Naive thymus-derived CD4-positive, alpha-beta T cell (primary cell): ENCODE data around the gene RCSD1. TPM values are rescaled to one million over a fixed set of nuclear protein-coding genes. Genes with fewer than 3 reads are reported as not detected.

ENCODE experiments used
- ATAC-seq: fragments of 150-1000 bp; cut with Tn5 transposase; 2 replicates; pipeline ENCODE4 v1.10.0; 2021; ENCODE audit warnings: mild to moderate bottlenecking, moderate library complexity
- CTCF ChIA-PET: fragments of 350-600 bp; sonication (Branson Sonifier 250); formaldehyde crosslinking; loops from one replicate; lab custom pipeline; 2021; ENCODE audit warnings: antibody characterized with exemption; lab: Charles Lee
- POLR2A ChIA-PET: fragments of 350-600 bp; sonication (Branson Sonifier 250); formaldehyde crosslinking; loops from one replicate; lab custom pipeline; 2021; ENCODE audit warnings: antibody characterized with exemption, inconsistent platforms; lab: Charles Lee
- DNase-seq, 9 donors: peaks; one replicate each; pipeline versions ENCODE4 v3.0.0 to v3.0.0-alpha.2; 2020 to 2022; ENCODE audit warnings: mixed read lengths in 1 of 9
- H3K27ac ChIP-seq: one replicate; pipeline ENCODE4 v1.7.0; 2013; ENCODE audit warnings: mild to moderate bottlenecking, low read depth, low read length, moderate library complexity
- H3K27me3 ChIP-seq, 2 donors: one replicate each; pipeline ENCODE4 v1.7.0; 2013; ENCODE audit warnings: low read length in 2 of 2, mild to moderate bottlenecking in 2 of 2, moderate library complexity in 2 of 2; ENCODE audit not compliant: control insufficient read depth in 2 of 2, insufficient read depth in 2 of 2
- H3K36me3 ChIP-seq, 3 experiments: 1 replicate in 2 of 3; 2 replicates in 1 of 3; pipeline ENCODE4 v1.7.0; 2013; ENCODE audit warnings: low read length in 3 of 3, mild to moderate bottlenecking in 3 of 3, moderate library complexity in 1 of 3; ENCODE audit not compliant: insufficient read depth in 3 of 3, control insufficient read depth in 2 of 3
- H3K4me1 ChIP-seq, 2 donors: one replicate each; pipeline ENCODE4 v1.7.0; 2013; ENCODE audit warnings: low read length in 2 of 2, mild to moderate bottlenecking in 2 of 2, moderate library complexity in 1 of 2; ENCODE audit not compliant: control insufficient read depth in 2 of 2, insufficient read depth in 2 of 2
- H3K4me3 ChIP-seq: 2 replicates; pipeline ENCODE4 v1.7.0; 2013; ENCODE audit warnings: mild to moderate bottlenecking, low read length
- H3K9me3 ChIP-seq, 3 experiments: 1 replicate in 2 of 3; 2 replicates in 1 of 3; pipeline ENCODE4 v1.7.0; 2013; ENCODE audit warnings: low read length in 3 of 3; ENCODE audit not compliant: control insufficient read depth in 2 of 3
- H3K27ac Mint-ChIP-seq, 9 donors: one replicate each; pipeline ENCODE4 v1.8.0; 2020 to 2022; ENCODE audit warnings: mixed read lengths in 9 of 9, mild to moderate bottlenecking in 8 of 9, moderate library complexity in 5 of 9, inconsistent platforms in 2 of 9
- H3K27me3 Mint-ChIP-seq, 5 donors: one replicate each; pipeline ENCODE4 v1.8.0; 2021 to 2022; ENCODE audit warnings: mixed read lengths in 5 of 5, mild to moderate bottlenecking in 1 of 5
- H3K36me3 Mint-ChIP-seq, 5 donors: one replicate each; pipeline ENCODE4 v1.8.0; 2020 to 2022; ENCODE audit warnings: mixed read lengths in 5 of 5, mild to moderate bottlenecking in 3 of 5, inconsistent platforms in 1 of 5
- H3K4me1 Mint-ChIP-seq, 7 donors: one replicate each; pipeline ENCODE4 v1.8.0; 2020 to 2022; ENCODE audit warnings: mixed read lengths in 7 of 7, mild to moderate bottlenecking in 3 of 7, inconsistent platforms in 1 of 7
- H3K4me3 Mint-ChIP-seq, 10 donors: one replicate each; pipeline ENCODE4 v1.8.0; 2020 to 2022; ENCODE audit warnings: mild to moderate bottlenecking in 10 of 10, mixed read lengths in 10 of 10, moderate library complexity in 6 of 10, inconsistent platforms in 2 of 10
- H3K9me3 Mint-ChIP-seq, 11 donors: one replicate each; pipeline ENCODE4 v1.8.0; 2020 to 2022; ENCODE audit warnings: mixed read lengths in 11 of 11, mild to moderate bottlenecking in 4 of 11, inconsistent platforms in 1 of 11, moderate library complexity in 1 of 11
- intact Hi-C, 2 donors: fragments of 100-400 bp; cut with micrococcal nuclease; formaldehyde crosslinking; loops; one replicate each; pipeline ENCODE4 v1.15.1; 2023
- polyA plus RNA-seq, 2 donors: library from polyadenylated mRNA; unstranded; fragments of 300-500 nt; fragmentation: Illumina TruSeq; gene quantifications; one replicate each; pipeline ENCODE4 v1.2.3, GENCODE V29; 2021
- total RNA-seq, 6 experiments: library from RNA in 5 of 6; stranded (reverse) in 5 of 6; gene quantifications; 1 replicate in 5 of 6; 2 replicates in 1 of 6; pipeline ENCODE4 v1.2.3 and lab custom pipeline; 2021 to 2026

Gene RCSD1
- total and polyA plus RNA-seq, 7 experiments from 2014 or later: 75.0 to 153 (median 135) TPM

DNA sequence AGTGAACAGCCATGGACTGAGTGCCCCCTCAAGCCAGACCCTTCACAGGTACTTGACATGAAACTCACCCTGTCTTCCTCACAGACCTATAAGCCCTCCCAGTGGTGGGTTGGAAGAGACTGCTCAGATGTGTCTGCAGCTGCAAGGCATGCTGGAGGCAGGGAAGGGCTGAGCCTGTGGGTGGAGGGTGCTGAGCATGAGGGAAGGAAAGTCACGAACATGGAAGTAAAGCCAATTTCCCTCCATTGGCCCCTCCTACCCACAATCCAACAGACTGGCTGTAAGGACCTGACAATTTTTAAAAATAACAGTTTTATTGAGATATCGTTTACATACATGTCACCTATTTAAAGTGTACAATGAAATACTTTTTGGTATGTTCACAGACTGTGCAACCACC is 44.1 kb downstream of the RCSD1 start:
- no peak for ATAC-seq
- intact Hi-C loops: no loop called here
- Mint-ChIP-seq H3K4me1 (peaks cover 50 to 84% (median 55%) of the 10 kb centered on the region in 7 donors), H3K36me3 (peaks cover 29 to 47% (median 32%) of the 10 kb centered on the region in 5 donors), H3K27me3 (no peaks in the 10 kb centered on the region), H3K4me3 (no peak overlapping the region), H3K27ac (peak overlapping the region in 7 of 9 donors; percentile 0 to 83 (median 75)), H3K9me3 (peaks cover 0 to 2% (median 0%) of the 10 kb centered on the region in 11 donors)
- H3K9me3 ChIP-seq: no peaks in the 10 kb centered on the region
- POLR2A ChIA-PET: interaction anchor here (0.6 to 0.7 kb wide), 2 partner anchors 33 to 535 kb away, joined by 3 read pairs; no protein-coding TSS in a partner anchor
- CTCF ChIA-PET: interaction anchor here (1.0 to 3.8 kb wide), 3 partner anchors 14 to 74 kb away, joined by 3 to 14 read pairs (median 10); no protein-coding TSS in a partner anchor
- H3K4me1 ChIP-seq: peaks cover 19 to 22% of the 10 kb centered on the region in 2 donors
- H3K4me3 ChIP-seq: no peak overlapping the region
- no peaks in the 10 kb centered on the region for H3K27me3 ChIP-seq
- no peak overlapping the region for H3K27ac ChIP-seq
- H3K36me3 ChIP-seq: peaks cover 0 to 55% (median 10%) of the 10 kb centered on the region in 3 experiments
- DNase-seq: no peak

DNA sequence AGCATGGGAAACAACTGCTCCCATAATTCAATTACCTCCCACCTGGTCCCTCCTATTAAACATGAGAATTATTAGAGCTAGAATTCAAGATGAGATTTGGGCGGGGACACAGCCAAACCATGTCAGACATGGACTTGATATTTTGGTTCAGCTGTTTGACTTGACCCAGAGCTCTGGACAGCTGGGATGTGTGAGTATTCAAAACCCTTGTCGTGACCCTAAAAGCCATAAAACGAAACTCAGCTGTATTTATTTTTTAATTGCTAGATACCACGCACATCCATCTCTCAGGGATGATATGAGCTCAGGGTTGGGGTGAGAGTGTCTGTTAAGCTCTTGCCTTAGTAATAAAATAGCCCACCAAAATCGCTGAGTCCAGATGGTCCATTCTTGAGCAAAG is 45.4 kb downstream of the RCSD1 start:
- Mint-ChIP-seq H3K36me3 (peaks cover 28 to 46% (median 32%) of the 10 kb centered on the region in 5 donors), H3K27me3 (no peaks in the 10 kb centered on the region), H3K4me3 (no peak overlapping the region), H3K27ac (peak overlapping the region in 5 of 9 donors; percentile 51 to 89 (median 78)), H3K4me1 (peaks cover 37 to 71% (median 43%) of the 10 kb centered on the region in 7 donors), H3K9me3 (peaks cover 0 to 2% (median 0%) of the 10 kb centered on the region in 11 donors)
- CTCF ChIA-PET: interaction anchor here (2.0 to 3.8 kb wide), 2 partner anchors 13 to 75 kb away, joined by 10 to 14 read pairs; no protein-coding TSS in a partner anchor
- Histone ChIP-seq H3K4me1 (peaks cover 12 to 19% of the 10 kb centered on the region in 2 donors), H3K36me3 (peaks cover 3 to 63% (median 10%) of the 10 kb centered on the region in 3 experiments), H3K27me3 (no peaks in the 10 kb centered on the region), H3K27ac (peak overlapping the region; percentile 20), H3K9me3 (no peaks in the 10 kb centered on the region), H3K4me3 (no peak overlapping the region)
- ATAC-seq (no peak), DNase-seq (no peak)
- POLR2A ChIA-PET: interaction anchor here (0.7 kb wide), 1 partner anchor 27 kb away, joined by 3 read pairs; no protein-coding TSS in a partner anchor
- intact Hi-C loops: no loop called here

DNA sequence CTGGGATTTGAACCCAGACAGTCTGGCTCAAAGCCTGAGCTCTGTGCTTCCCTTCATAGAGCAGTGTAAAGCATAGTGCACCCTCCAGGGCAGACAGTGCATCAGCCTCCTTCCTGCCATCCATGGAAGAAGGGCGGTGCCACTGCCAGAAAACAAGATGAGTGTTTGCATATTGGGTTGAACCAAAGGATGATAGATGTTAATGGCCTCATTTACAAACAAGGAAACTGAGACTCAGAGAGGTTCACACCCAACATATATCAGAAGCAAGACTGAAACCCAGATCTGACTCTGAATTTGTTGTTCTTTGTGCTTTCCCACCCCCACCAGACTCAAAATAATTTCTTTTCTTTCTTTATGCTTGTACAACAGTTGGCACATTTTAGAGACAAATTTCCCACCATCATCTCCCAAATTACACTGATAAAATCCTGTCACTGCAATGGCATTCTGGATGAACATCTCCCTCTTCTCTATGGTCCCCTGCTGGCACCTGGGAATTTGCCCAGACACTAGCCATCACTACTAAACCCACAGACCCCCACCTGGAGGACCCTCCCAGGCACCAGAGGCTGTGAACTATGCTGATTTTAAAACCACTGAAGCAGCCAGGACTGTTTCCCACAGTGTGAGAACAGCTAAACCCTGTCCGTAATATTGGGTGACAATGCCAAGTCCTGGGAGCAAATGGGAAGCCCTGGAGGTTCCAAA is 46.3 kb downstream of the RCSD1 start:
- Histone ChIP-seq H3K36me3 (peaks cover 10 to 64% (median 10%) of the 10 kb centered on the region in 3 experiments), H3K4me1 (peaks cover 9 to 19% of the 10 kb centered on the region in 2 donors), H3K27me3 (no peaks in the 10 kb centered on the region), H3K9me3 (no peaks in the 10 kb centered on the region), H3K27ac (peak overlapping the region; percentile 7), H3K4me3 (no peak overlapping the region)
- CTCF ChIA-PET: interaction anchor here (2.0 to 3.8 kb wide), 2 partner anchors 12 to 76 kb away, joined by 10 to 14 read pairs; no protein-coding TSS in a partner anchor
- Mint-ChIP-seq H3K9me3 (peaks cover 0 to 2% (median 0%) of the 10 kb centered on the region in 11 donors), H3K36me3 (peaks cover 19 to 41% (median 25%) of the 10 kb centered on the region in 5 donors), H3K4me3 (peak overlapping the region in 2 of 10 donors; percentile 14 to 21), H3K27ac (peak overlapping the region in 5 of 9 donors; percentile 32 to 89 (median 75)), H3K4me1 (peaks cover 32 to 62% (median 38%) of the 10 kb centered on the region in 7 donors), H3K27me3 (no peaks in the 10 kb centered on the region)
- POLR2A ChIA-PET: no interaction called here
- DNase-seq (no peak), ATAC-seq (peak; percentile 44)
- intact Hi-C loops: no loop called here

DNA sequence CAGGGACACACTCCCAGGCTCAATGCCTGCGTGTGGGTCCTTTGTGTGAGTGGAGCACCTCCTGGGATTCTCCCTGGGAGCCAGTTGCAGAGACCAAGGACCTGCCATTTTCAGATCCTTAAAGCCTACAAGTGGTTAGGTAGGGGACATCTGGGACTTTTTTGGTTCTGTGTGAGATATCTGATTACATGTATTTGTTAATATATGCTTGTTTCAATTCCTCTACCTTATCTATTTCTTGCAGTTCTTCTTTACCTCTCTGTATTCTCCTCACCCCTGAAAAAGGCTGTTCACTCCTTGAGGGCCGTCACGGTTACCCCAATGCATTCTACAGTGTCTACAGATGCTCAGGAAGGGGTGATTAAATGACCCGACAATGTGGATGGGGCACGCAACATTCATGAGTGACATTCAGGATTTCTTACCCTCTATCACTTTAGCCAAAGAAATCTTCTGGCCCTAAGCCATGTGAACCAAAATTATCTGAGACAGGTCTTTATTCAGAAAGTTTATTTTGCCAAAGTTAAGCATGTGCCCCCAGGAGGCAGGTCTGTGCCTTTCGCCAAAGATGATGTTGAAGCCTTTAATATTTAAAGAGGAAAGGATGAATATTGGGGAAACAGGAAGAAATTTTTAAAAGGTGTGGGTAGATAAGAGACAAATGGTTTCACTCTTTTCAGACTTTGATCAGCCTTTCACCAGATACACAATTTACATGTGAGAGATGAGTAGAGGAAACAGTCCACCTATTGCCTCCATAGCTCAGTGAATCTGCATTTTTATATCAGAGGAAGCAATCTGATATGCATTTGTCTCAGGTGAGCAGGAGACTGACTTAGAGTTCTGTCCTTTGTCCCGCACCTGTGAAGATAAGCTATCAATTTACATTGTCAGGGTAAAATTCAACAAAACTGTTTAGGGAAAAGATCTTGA is 47.1 kb downstream of the RCSD1 start:
- Histone ChIP-seq H3K36me3 (peaks cover 10 to 62% (median 10%) of the 10 kb centered on the region in 3 experiments), H3K4me3 (no peak overlapping the region), H3K9me3 (no peaks in the 10 kb centered on the region), H3K27ac (peak overlapping the region; percentile 31), H3K27me3 (no peaks in the 10 kb centered on the region), H3K4me1 (peaks cover 5 to 19% of the 10 kb centered on the region in 2 donors)
- no peaks in the 10 kb centered on the region for H3K9me3 Mint-ChIP-seq
- POLR2A ChIA-PET: interaction anchor here (1.5 kb wide), 1 partner anchor 21 kb away, joined by 3 read pairs; no protein-coding TSS in a partner anchor
- intact Hi-C loops: no loop called here
- ATAC-seq (no peak), DNase-seq (no peak)
- H3K4me1 Mint-ChIP-seq: peaks cover 24 to 58% (median 34%) of the 10 kb centered on the region in 7 donors
- H3K4me3 Mint-ChIP-seq: no peak overlapping the region
- no peaks in the 10 kb centered on the region for H3K27me3 Mint-ChIP-seq
- peak overlapping the region in 2 of 9 donors; percentile 48 to 89 for H3K27ac Mint-ChIP-seq
- peaks cover 14 to 37% (median 22%) of the 10 kb centered on the region in 5 donors for H3K36me3 Mint-ChIP-seq
- CTCF ChIA-PET: interaction anchor here (1.0 to 1.1 kb wide), 2 partner anchors 41 to 82 kb away, joined by 3 read pairs; no protein-coding TSS in a partner anchor

GRCh38 chr1:167678422-167678821 is 48.4 kb downstream of the RCSD1 start:
- peaks cover 4 to 28% (median 13%) of the 10 kb centered on the region in 5 donors for H3K36me3 Mint-ChIP-seq
- ATAC-seq (no peak), DNase-seq (no peak)
- Histone ChIP-seq H3K36me3 (peaks cover 14 to 62% (median 16%) of the 10 kb centered on the region in 3 experiments), H3K27me3 (no peaks in the 10 kb centered on the region), H3K4me1 (peaks cover 5 to 19% of the 10 kb centered on the region in 2 donors), H3K4me3 (no peak overlapping the region), H3K9me3 (no peaks in the 10 kb centered on the region), H3K27ac (peak overlapping the region; percentile 42)
- CTCF ChIA-PET: interaction anchor here (1.0 to 1.1 kb wide), 2 partner anchors 8 to 42 kb away, joined by 3 read pairs; no protein-coding TSS in a partner anchor
- no peaks in the 10 kb centered on the region for H3K9me3 Mint-ChIP-seq
- H3K4me3 Mint-ChIP-seq: no peak overlapping the region
- H3K27ac Mint-ChIP-seq: no peak overlapping the region
- intact Hi-C loops: no loop called here
- no peaks in the 10 kb centered on the region for H3K27me3 Mint-ChIP-seq
- POLR2A ChIA-PET: interaction anchor here (1.5 kb wide), 1 partner anchor 20 kb away, joined by 3 read pairs; no protein-coding TSS in a partner anchor
- peaks cover 13 to 46% (median 21%) of the 10 kb centered on the region in 7 donors for H3K4me1 Mint-ChIP-seq
